ENCODE results near the gene AKR1C3.
"Not testable (repeated sequence)": the region's sequence is repeated elsewhere in the genome, so short reads cannot be mapped to it uniquely, and the experiment has no call there.

- not testable (repeated sequence) for TF ChIP-seq EP300, CTCF, POLR2AphosphoS5 (IDR thresholded peaks at IDR 0.05)
Measured at GRCh38 chr10:5052951-5053500, 41.2 kb upstream of the AKR1C3 start.

All from upper lobe of left lung (tissue), 4 donors.